Esophagus muscularis mucosa (tissue), 4 donors: Measurements from ENCODE around the gene ATP1A3. TPM values are rescaled to one million over a fixed set of nuclear protein-coding genes. Genes with fewer than 3 reads are reported as not detected.

Source experiments
- DNase-seq: peaks from one replicate; pipeline ENCODE4 v3.0.0-alpha.2; 2017; ENCODE audit errors: extremely low spot score
- H3K27ac ChIP-seq, 4 donors: fragments of 200-600 bp; sonication (generic); replicated peaks in 1 of 4; 1 replicate in 3 of 4; 2 replicates in 1 of 4; pipeline ENCODE4 v1.5.1; 2016 to 2019; ENCODE audit warnings: mild to moderate bottlenecking in 1 of 4
- H3K27me3 ChIP-seq, 4 donors: fragments of 200-600 bp; sonication (generic); one replicate each; pipeline versions ENCODE4 v1.5.1 to v1.6.0; 2016 to 2019
- H3K36me3 ChIP-seq, 4 donors: fragments of 200-600 bp; sonication (generic); one replicate each; pipeline ENCODE4 v1.5.1; 2016 to 2019
- H3K4me1 ChIP-seq, 4 donors: fragments of 200-600 bp; sonication (generic); one replicate each; pipeline ENCODE4 v1.5.1; 2016 to 2019
- H3K4me3 ChIP-seq, 4 donors: fragments of 200-600 bp; sonication (generic); 1 replicate in 2 of 4; 2 replicates in 2 of 4; pipeline ENCODE4 v1.5.1; 2016 to 2019; ENCODE audit warnings: mild to moderate bottlenecking in 4 of 4, moderate library complexity in 1 of 4
- H3K9me3 ChIP-seq, 4 donors: fragments of 200-600 bp; sonication (generic); 1 replicate in 3 of 4; 2 replicates in 1 of 4; pipeline ENCODE4 v1.5.1; 2016 to 2019
- CTCF ChIP-seq, 3 experiments: fragments of 200-600 bp in 2 of 3; fragments of 450-650 bp in 1 of 3; sonication (generic) in 2 of 3; IDR thresholded peaks; one replicate each; pipeline ENCODE4 v1.5.1; 2017 to 2019; ENCODE audit warnings: antibody characterized with exemption in 3 of 3, mild to moderate bottlenecking in 2 of 3, moderate library complexity in 1 of 3
- EP300 ChIP-seq: sonication (generic); formaldehyde crosslinking; IDR thresholded peaks from one replicate; pipeline ENCODE4 v1.6.1; 2017; ENCODE audit warnings: antibody characterized with exemption
- POLR2A ChIP-seq: fragments of 450-650 bp; IDR thresholded peaks from one replicate; pipeline ENCODE4 v1.6.1; 2017; ENCODE audit warnings: antibody characterized with exemption, moderate library complexity, mild to moderate bottlenecking, low read depth
- POLR2AphosphoS5 ChIP-seq, 2 donors: sonication (generic); formaldehyde crosslinking; IDR thresholded peaks; one replicate each; pipeline ENCODE4 v1.6.1; 2017; ENCODE audit warnings: antibody characterized with exemption in 2 of 2
- WGBS: methylation state at CpG from one replicate; pipeline ENCODE4 v1.1.5; 2018; 5-methylcytosine and 5-hydroxymethylcytosine counted together
- intact Hi-C: fragments of 100-400 bp; cut with DNase I; formaldehyde crosslinking; loops from one replicate; pipeline ENCODE4 v1.15.1; 2023
- total RNA-seq, 4 donors: library from RNA; depleted of rRNA; stranded (reverse); fragments of >200 nt; gene quantifications; one replicate each; pipeline versions ENCODE4 v1.1.0 to v1.2.1, GENCODE V29; 2016

ATP1A3 gene
- total RNA-seq, 4 donors from 2014 or later, result 2.1 to 4.3 (median 3.5) TPM

GRCh38 chr19:41930926-41931592 is 63.0 kb downstream of the ATP1A3 start:
- 6% methylated on average over 16 of the region's 17 CpGs for WGBS
- Histone ChIP-seq H3K27me3 (peaks cover 5 to 100% (median 87%) of the 10 kb centered on the region in 4 donors), H3K27ac (no peak overlapping the region), H3K4me1 (peaks cover 17 to 47% (median 44%) of the 10 kb centered on the region in 4 donors), H3K9me3 (no peaks in the 10 kb centered on the region), H3K4me3 (no peak overlapping the region), H3K36me3 (no peaks in the 10 kb centered on the region)
- TF ChIP-seq POLR2A (no peak), CTCF (IDR thresholded peaks at IDR 0.05) (no peak), EP300 (no peak), POLR2AphosphoS5 (IDR thresholded peaks at IDR 0.05) (no peak)
- intact Hi-C loops, result no loop called here
- DNase-seq, result no peak

- Histone ChIP-seq H3K36me3 (no peaks in the 10 kb centered on the region), H3K9me3 (no peaks in the 10 kb centered on the region), H3K4me1 (peaks cover 17 to 40% (median 36%) of the 10 kb centered on the region in 4 donors), H3K4me3 (no peak overlapping the region), H3K27ac (no peak overlapping the region), H3K27me3 (peaks cover 5 to 100% (median 84%) of the 10 kb centered on the region in 4 donors)
- TF ChIP-seq POLR2AphosphoS5 (IDR thresholded peaks at IDR 0.05) (no peak), EP300 (no peak), POLR2A (no peak), CTCF (IDR thresholded peaks at IDR 0.05) (no peak)
- intact Hi-C loops, result no loop called here
- WGBS, result 11% methylated on average over 7 of the region's 7 CpGs
- no peak for DNase-seq
Observed at GRCh38 chr19:41930322-41930722, 63.7 kb downstream of the ATP1A3 start.

GRCh38 chr19:41929536-41930071 is 64.4 kb downstream of the ATP1A3 start:
- WGBS, result 22% methylated on average over 8 of the region's 14 CpGs
- Histone ChIP-seq H3K4me1 (peaks cover 17 to 35% (median 31%) of the 10 kb centered on the region in 4 donors), H3K27ac (no peak overlapping the region), H3K36me3 (no peaks in the 10 kb centered on the region), H3K9me3 (no peaks in the 10 kb centered on the region), H3K4me3 (no peak overlapping the region), H3K27me3 (peaks cover 5 to 100% (median 85%) of the 10 kb centered on the region in 4 donors)
- no peak for DNase-seq
- intact Hi-C loops, result no loop called here
- TF ChIP-seq POLR2A (no peak), CTCF (IDR thresholded peaks at IDR 0.05) (no peak), POLR2AphosphoS5 (IDR thresholded peaks at IDR 0.05) (no peak), EP300 (no peak)

- peak overlapping the region; percentile 39 to 58 (median 44) for H3K4me3 ChIP-seq
- peaks cover 17 to 35% (median 30%) of the 10 kb centered on the region in 4 donors for H3K4me1 ChIP-seq
- WGBS, result 4% methylated on average over 24 of the region's 29 CpGs
- intact Hi-C loops, result no loop called here
- H3K36me3 ChIP-seq, result no peaks in the 10 kb centered on the region
- TF ChIP-seq CTCF (IDR thresholded peaks at IDR 0.05), result no peak
- no peak for TF ChIP-seq POLR2AphosphoS5 (IDR thresholded peaks at IDR 0.05)
- no peak for TF ChIP-seq EP300
- no peak for TF ChIP-seq POLR2A
- no peaks in the 10 kb centered on the region for H3K9me3 ChIP-seq
- no peak overlapping the region for H3K27ac ChIP-seq
- H3K27me3 ChIP-seq, result peaks cover 5 to 100% (median 85%) of the 10 kb centered on the region in 4 donors
- DNase-seq, result no peak
Observed at GRCh38 chr19:41928754-41929535, 65.1 kb downstream of the ATP1A3 start.
